ENCODE data around the gene CELA2B. TPM values are rescaled to one million over a fixed set of nuclear protein-coding genes. Genes with fewer than 3 reads are reported as not detected.
"Not testable (repeated sequence)": the region's sequence is repeated elsewhere in the genome, so short reads cannot be mapped to it uniquely, and the experiment has no call there.

Gene CELA2B
- total RNA-seq, 3 donors from 2014 or later = not detected

- intact Hi-C loops (cut with DNase I; ENCODE audit: low total_unique reads) = no loop called here
- no peak for TF ChIP-seq CTCF (IDR thresholded peaks at IDR 0.05)
- Histone ChIP-seq H3K36me3 (no peaks in the 10 kb centered on the region), H3K4me1 (no peaks in the 10 kb centered on the region), H3K27ac (no peak overlapping the region), H3K27me3 (no peaks in the 10 kb centered on the region), H3K4me3 (no peak overlapping the region), H3K9me3 (no peaks in the 10 kb centered on the region)
- DNase-seq (ENCODE audit: low spot score in 2 of 2) = no peak
Observed at GRCh38 chr1:15465674-15466073, 10.2 kb upstream of the CELA2B start.

GRCh38 chr1:15466955-15467625 lies 8.8 kb upstream of the CELA2B start:
- H3K36me3 ChIP-seq; DNase-seq (ENCODE audit: low spot score in 2 of 2); H3K27me3 ChIP-seq; H3K27ac ChIP-seq; H3K4me3 ChIP-seq; H3K9me3 ChIP-seq; intact Hi-C loops (cut with DNase I; ENCODE audit: low total_unique reads); H3K4me1 ChIP-seq: not testable (repeated sequence)

- H3K36me3 ChIP-seq = no peaks in the 10 kb centered on the region
- no peak for TF ChIP-seq POLR2A (IDR thresholded peaks at IDR 0.05)
- TF ChIP-seq CTCF (IDR thresholded peaks at IDR 0.05) = no peak
- no peak for TF ChIP-seq POLR2AphosphoS5 (IDR thresholded peaks at IDR 0.05)
- DNase-seq (ENCODE audit: low spot score in 2 of 2) = no peak
- no peaks in the 10 kb centered on the region for H3K27me3 ChIP-seq
- intact Hi-C loops (cut with DNase I; ENCODE audit: low total_unique reads) = no loop called here
- no peak overlapping the region for H3K27ac ChIP-seq
- H3K4me3 ChIP-seq = no peak overlapping the region
- no peaks in the 10 kb centered on the region for H3K9me3 ChIP-seq
- no peaks in the 10 kb centered on the region for H3K4me1 ChIP-seq
Observed at GRCh38 chr1:15468145-15468544, 7.8 kb upstream of the CELA2B start.

GRCh38 chr1:15469361-15469760 lies 6.5 kb upstream of the CELA2B start:
- TF ChIP-seq CTCF (IDR thresholded peaks at IDR 0.05) (no peak), POLR2AphosphoS5 (IDR thresholded peaks at IDR 0.05) (no peak), POLR2A (IDR thresholded peaks at IDR 0.05) (no peak)
- no peak for DNase-seq (ENCODE audit: low spot score in 2 of 2)
- Histone ChIP-seq H3K27me3 (no peaks in the 10 kb centered on the region), H3K4me1 (no peaks in the 10 kb centered on the region), H3K27ac (no peak overlapping the region), H3K9me3 (no peaks in the 10 kb centered on the region), H3K36me3 (no peaks in the 10 kb centered on the region), H3K4me3 (no peak overlapping the region)
- intact Hi-C loops (cut with DNase I; ENCODE audit: low total_unique reads) = no loop called here

- H3K27ac ChIP-seq; H3K4me3 ChIP-seq; intact Hi-C loops (cut with DNase I; ENCODE audit: low total_unique reads): not testable (repeated sequence)
Observed at GRCh38 chr1:15469821-15470448, 6.0 kb upstream of the CELA2B start.

GRCh38 chr1:15471067-15471466 lies 4.8 kb upstream of the CELA2B start:
- intact Hi-C loops (cut with DNase I; ENCODE audit: low total_unique reads); DNase-seq (ENCODE audit: low spot score in 2 of 2); H3K4me3 ChIP-seq; H3K27ac ChIP-seq; H3K27me3 ChIP-seq; H3K36me3 ChIP-seq; H3K9me3 ChIP-seq; H3K4me1 ChIP-seq: not testable (repeated sequence)

More at GRCh38 chr1:15469821-15470448, 6.0 kb upstream of the CELA2B start:
- not testable (repeated sequence) for H3K36me3 ChIP-seq; H3K4me1 ChIP-seq; H3K9me3 ChIP-seq; DNase-seq (ENCODE audit: low spot score in 2 of 2); H3K27me3 ChIP-seq

GRCh38 chr1:15471723-15472122 lies 4.2 kb upstream of the CELA2B start:
- H3K4me3 ChIP-seq; H3K9me3 ChIP-seq; H3K4me1 ChIP-seq; H3K27me3 ChIP-seq; H3K27ac ChIP-seq; intact Hi-C loops (cut with DNase I; ENCODE audit: low total_unique reads); DNase-seq (ENCODE audit: low spot score in 2 of 2); H3K36me3 ChIP-seq: not testable (repeated sequence)

Measured in breast epithelium (tissue), 4 donors.